Osteocyte (in vitro differentiated cells): ENCODE data around the gene CLDN3. TPM values are rescaled to one million over a fixed set of nuclear protein-coding genes. Genes with fewer than 3 reads are reported as not detected.

Source experiments
- DNase-seq: peaks from one replicate; pipeline ENCODE4 v3.0.0; 2021; ENCODE audit warnings: mixed read lengths; ENCODE audit not compliant: unreplicated experiment; ENCODE audit errors: extremely low spot score
- H3K27ac Mint-ChIP-seq: one replicate; pipeline ENCODE4 v1.8.0; 2021; ENCODE audit warnings: mild to moderate bottlenecking, mixed read lengths; ENCODE audit not compliant: unreplicated experiment
- H3K27me3 Mint-ChIP-seq: one replicate; pipeline ENCODE4 v1.8.0; 2021; ENCODE audit warnings: mixed read lengths; ENCODE audit not compliant: unreplicated experiment
- H3K36me3 Mint-ChIP-seq: one replicate; pipeline ENCODE4 v1.8.0; 2021; ENCODE audit warnings: mixed read lengths; ENCODE audit not compliant: unreplicated experiment
- H3K4me1 Mint-ChIP-seq: one replicate; pipeline ENCODE4 v1.8.0; 2021; ENCODE audit warnings: mixed read lengths; ENCODE audit not compliant: unreplicated experiment
- H3K4me3 Mint-ChIP-seq: one replicate; pipeline ENCODE4 v1.8.0; 2021; ENCODE audit warnings: mild to moderate bottlenecking, moderate library complexity, mixed read lengths; ENCODE audit not compliant: unreplicated experiment
- H3K9me3 Mint-ChIP-seq: one replicate; pipeline ENCODE4 v1.8.0; 2021; ENCODE audit warnings: mixed read lengths; ENCODE audit not compliant: unreplicated experiment
- CTCF ChIP-seq: fragments of 200-600 bp; sonication (generic); IDR thresholded peaks from 2 replicates; pipeline ENCODE4 v1.5.0; 2021; ENCODE audit warnings: antibody characterized with exemption, mild to moderate bottlenecking, moderate library complexity
- total RNA-seq: library from RNA; stranded (reverse); gene quantifications from 2 replicates; pipeline ENCODE4 v1.2.1, GENCODE V29; 2021

CLDN3 gene
- total RNA-seq, 1 donor from 2014 or later = not detected

GRCh38 chr7:73774923-73775322 lies 4.9 kb upstream of the CLDN3 start:
- no peak for DNase-seq
- H3K36me3 Mint-ChIP-seq = no peaks in the 10 kb centered on the region
- TF ChIP-seq CTCF = no peak
- no peak overlapping the region for H3K27ac Mint-ChIP-seq
- peaks cover 7% of the 10 kb centered on the region for H3K4me1 Mint-ChIP-seq
- H3K4me3 Mint-ChIP-seq = no peak overlapping the region
- peaks cover 5% of the 10 kb centered on the region for H3K27me3 Mint-ChIP-seq
- H3K9me3 Mint-ChIP-seq = no peaks in the 10 kb centered on the region

- H3K27me3 Mint-ChIP-seq = peaks cover 5% of the 10 kb centered on the region
- H3K4me3 Mint-ChIP-seq = no peak overlapping the region
- no peak for TF ChIP-seq CTCF
- no peaks in the 10 kb centered on the region for H3K36me3 Mint-ChIP-seq
- H3K4me1 Mint-ChIP-seq = peaks cover 2% of the 10 kb centered on the region
- H3K27ac Mint-ChIP-seq = no peak overlapping the region
- no peaks in the 10 kb centered on the region for H3K9me3 Mint-ChIP-seq
- no peak for DNase-seq
Observed at GRCh38 chr7:73773700-73774517, 3.8 kb upstream of the CLDN3 start.

- Mint-ChIP-seq H3K4me3 (peak overlapping the region; percentile 44), H3K4me1 (peaks cover 2% of the 10 kb centered on the region), H3K9me3 (no peaks in the 10 kb centered on the region), H3K27me3 (peaks cover 5% of the 10 kb centered on the region), H3K27ac (no peak overlapping the region), H3K36me3 (no peaks in the 10 kb centered on the region)
- TF ChIP-seq CTCF = no peak
- DNase-seq = no peak
Observed at GRCh38 chr7:73770860-73771670, 995 bp upstream of the CLDN3 start.

GRCh38 chr7:73769481-73770001 lies 529 bp downstream of the CLDN3 start:
- DNase-seq = no peak
- Mint-ChIP-seq H3K9me3 (no peaks in the 10 kb centered on the region), H3K36me3 (no peaks in the 10 kb centered on the region), H3K4me3 (no peak overlapping the region), H3K27ac (no peak overlapping the region), H3K27me3 (peaks cover 5% of the 10 kb centered on the region), H3K4me1 (peaks cover 2% of the 10 kb centered on the region)
- TF ChIP-seq CTCF = no peak
